ENCODE results near the gene DHX35. TPM values are rescaled to one million over a fixed set of nuclear protein-coding genes. Genes with fewer than 3 reads are reported as not detected.

DHX35 gene
- total RNA-seq, 1 experiment from 2014 or later = 12.2 TPM

GRCh38 chr20:39089029-39089428, 126.9 kb downstream of the DHX35 start:
- intact Hi-C loops (cut with micrococcal nuclease; ENCODE audit: unreplicated experiment) = no loop called here
- CTCF ChIA-PET = no interaction called here

More at GRCh38 chr20:39089029-39089428, 126.9 kb downstream of the DHX35 start:
- no peak for TF ChIP-seq POLR2AphosphoS5 (IDR thresholded peaks at IDR 0.05; ENCODE audit: low read depth, low read length)
- no peak for TF ChIP-seq TCF7L2 (IDR thresholded peaks at IDR 0.05; ENCODE audit: low read depth, low read length)
- TF ChIP-seq, protein P1, sequence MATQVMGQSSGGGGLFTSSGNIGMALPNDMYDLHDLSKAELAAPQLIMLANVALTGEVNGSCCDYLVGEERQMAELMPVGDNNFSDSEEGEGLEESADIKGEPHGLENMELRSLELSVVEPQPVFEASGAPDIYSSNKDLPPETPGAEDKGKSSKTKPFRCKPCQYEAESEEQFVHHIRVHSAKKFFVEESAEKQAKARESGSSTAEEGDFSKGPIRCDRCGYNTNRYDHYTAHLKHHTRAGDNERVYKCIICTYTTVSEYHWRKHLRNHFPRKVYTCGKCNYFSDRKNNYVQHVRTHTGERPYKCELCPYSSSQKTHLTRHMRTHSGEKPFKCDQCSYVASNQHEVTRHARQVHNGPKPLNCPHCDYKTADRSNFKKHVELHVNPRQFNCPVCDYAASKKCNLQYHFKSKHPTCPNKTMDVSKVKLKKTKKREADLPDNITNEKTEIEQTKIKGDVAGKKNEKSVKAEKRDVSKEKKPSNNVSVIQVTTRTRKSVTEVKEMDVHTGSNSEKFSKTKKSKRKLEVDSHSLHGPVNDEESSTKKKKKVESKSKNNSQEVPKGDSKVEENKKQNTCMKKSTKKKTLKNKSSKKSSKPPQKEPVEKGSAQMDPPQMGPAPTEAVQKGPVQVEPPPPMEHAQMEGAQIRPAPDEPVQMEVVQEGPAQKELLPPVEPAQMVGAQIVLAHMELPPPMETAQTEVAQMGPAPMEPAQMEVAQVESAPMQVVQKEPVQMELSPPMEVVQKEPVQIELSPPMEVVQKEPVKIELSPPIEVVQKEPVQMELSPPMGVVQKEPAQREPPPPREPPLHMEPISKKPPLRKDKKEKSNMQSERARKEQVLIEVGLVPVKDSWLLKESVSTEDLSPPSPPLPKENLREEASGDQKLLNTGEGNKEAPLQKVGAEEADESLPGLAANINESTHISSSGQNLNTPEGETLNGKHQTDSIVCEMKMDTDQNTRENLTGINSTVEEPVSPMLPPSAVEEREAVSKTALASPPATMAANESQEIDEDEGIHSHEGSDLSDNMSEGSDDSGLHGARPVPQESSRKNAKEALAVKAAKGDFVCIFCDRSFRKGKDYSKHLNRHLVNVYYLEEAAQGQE (IDR thresholded peaks at IDR 0.05; ENCODE audit: insufficient read depth in 1 of 2, low read depth in 2 of 2, low read length in 1 of 2) = no peak
- TF ChIP-seq CTCF (IDR thresholded peaks at IDR 0.05) = no peak
- no peak for TF ChIP-seq SIN3A (IDR thresholded peaks at IDR 0.05; ENCODE audit: borderline replicate concordance, insufficient read depth, low read depth, low read length)
- POLR2A ChIA-PET = no interaction called here
- H3K36me3 ChIP-seq (ENCODE audit: control insufficient read depth, insufficient read depth, low read length) = no peaks in the 10 kb centered on the region
- no TSS peak for BruUV-seq (replicated peaks)
- no peak overlapping the region for H3K4me3 ChIP-seq (ENCODE audit: low read depth in 2 of 2, low read length in 2 of 2)
- ATAC-seq = peak; percentile 60
- no peaks in the 10 kb centered on the region for H3K9me3 ChIP-seq (ENCODE audit: control insufficient read depth, insufficient read depth, low read depth, low read length)
- no peaks in the 10 kb centered on the region for H3K27me3 ChIP-seq (ENCODE audit: control insufficient read depth, insufficient read depth, low read length)
- H3K4me1 ChIP-seq (ENCODE audit: control insufficient read depth, insufficient read depth, low read length) = no peaks in the 10 kb centered on the region
- in situ Hi-C loops (cut with HindIII; ENCODE audit: low pct_unique_long_range_greater_than_20kb, low sequenced_read_pairs) = no loop called here
- no peak for DNase-seq (ENCODE audit: low read depth, low spot score)
- no peak overlapping the region for H3K27ac ChIP-seq (ENCODE audit: low read length)

Other genes starting within 250 kb of the DHX35 start
- not detected for gene SLC32A1, start 237.9 kb upstream of the DHX35 start, total RNA-seq (2021; ENCODE audit: unreplicated experiment)
- 12.1 TPM for gene ACTR5, start 213.9 kb upstream of the DHX35 start, total RNA-seq (2021; ENCODE audit: unreplicated experiment)
- 0.92 TPM for gene PPP1R16B, start 156.6 kb upstream of the DHX35 start, total RNA-seq (2021; ENCODE audit: unreplicated experiment)
- 30.9 TPM for gene FAM83D, start 35.9 kb upstream of the DHX35 start, total RNA-seq (2021; ENCODE audit: unreplicated experiment)

Data from Panc1 (cell line).